RWPE1 (cell line): ENCODE results near the gene SFR1.

Source experiments
- CTCF ChIA-PET: fragments of 350-600 bp; sonication (Branson Sonifier 250); formaldehyde crosslinking; extraction: SDS; loops from one replicate; lab custom pipeline; 2021; lab: Yijun Ruan, JAX
- POLR2A ChIA-PET: fragments of 400-600 bp; formaldehyde crosslinking; extraction: SDS; loops from one replicate; lab custom pipeline; 2020; ENCODE audit warnings: antibody characterized with exemption; ENCODE audit not compliant: low non-redundant PET; lab: Yijun Ruan, JAX
- DNase-seq: peaks from one replicate; pipeline ENCODE4 v3.0.0; 2012; ENCODE audit warnings: low spot score
- H3K27ac ChIP-seq: fragments of 450-650 bp; 2 replicates; pipeline ENCODE4 v1.5.1; 2017
- CTCF ChIP-seq: fragments of 450-650 bp; conservative IDR thresholded peaks from 2 replicates; pipeline ENCODE4 v1.5.1; 2017; ENCODE audit warnings: low read depth, mild to moderate bottlenecking

SFR1 gene

GRCh38 chr10:104099941-104100340, 22.0 kb upstream of the SFR1 start:
- CTCF ChIA-PET = interaction anchor here (0.6 to 1.2 kb wide), 3 partner anchors 14 to 23 kb away, joined by 3 to 6 read pairs (median 4); no protein-coding TSS in a partner anchor
- no peak for DNase-seq
- POLR2A ChIA-PET = no interaction called here
- no peak for TF ChIP-seq CTCF
- no peak overlapping the region for H3K27ac ChIP-seq

GRCh38 chr10:104100795-104101194, 21.2 kb upstream of the SFR1 start:
- ChIA-PET CTCF (interaction anchor here (0.6 to 1.2 kb wide), 3 partner anchors 22 to 317 kb away, joined by 3 to 6 read pairs (median 4); no protein-coding TSS in a partner anchor), POLR2A (no interaction called here)
- no peak overlapping the region for H3K27ac ChIP-seq
- no peak for DNase-seq
- no peak for TF ChIP-seq CTCF

- POLR2A ChIA-PET = no interaction called here
- CTCF ChIA-PET = interaction anchor here (0.6 to 1.0 kb wide), 2 partner anchors 18 to 849 kb away, joined by 3 to 5 read pairs; no protein-coding TSS in a partner anchor
- no peak for DNase-seq
Observed at GRCh38 chr10:104101902-104102301, 20.1 kb upstream of the SFR1 start.

GRCh38 chr10:104103956-104104355, 18.0 kb upstream of the SFR1 start:
- CTCF ChIA-PET = no interaction called here
- DNase-seq = no peak
- H3K27ac ChIP-seq = no peak overlapping the region
- no peak for TF ChIP-seq CTCF
- POLR2A ChIA-PET = no interaction called here

More at GRCh38 chr10:104101902-104102301, 20.1 kb upstream of the SFR1 start:
- no peak overlapping the region for H3K27ac ChIP-seq
- no peak for TF ChIP-seq CTCF

GRCh38 chr10:104104418-104104817, 17.6 kb upstream of the SFR1 start:
- TF ChIP-seq CTCF = no peak
- ChIA-PET POLR2A (no interaction called here), CTCF (interaction anchor here (0.6 kb wide), 1 partner anchor 24 kb away, joined by 3 read pairs; no protein-coding TSS in a partner anchor)
- DNase-seq = no peak
- no peak overlapping the region for H3K27ac ChIP-seq

GRCh38 chr10:104104926-104105325, 17.0 kb upstream of the SFR1 start:
- TF ChIP-seq CTCF = no peak
- DNase-seq = no peak
- POLR2A ChIA-PET = no interaction called here
- CTCF ChIA-PET = interaction anchor here (0.6 kb wide), 1 partner anchor 24 kb away, joined by 3 read pairs; no protein-coding TSS in a partner anchor
- no peak overlapping the region for H3K27ac ChIP-seq
